HG03457 (cell line): ENCODE results near the gene PPP1R9A.

Experiments
- ATAC-seq: cut with Tn5 transposase; IDR thresholded peaks from one replicate; pipeline ENCODE4 v1.9.1; 2021; ENCODE audit warnings: moderate number of reproducible peaks; ENCODE audit not compliant: unreplicated experiment

The PPP1R9A gene

GRCh38 chr7:95342642-95343307 lies 435.4 kb downstream of the PPP1R9A start:
- no peak for ATAC-seq
